GF-D8 (cell line): ENCODE data around the gene ZBTB48.

ENCODE experiments used
- DNase-seq: peaks from one replicate; lab custom pipeline; 2025; lab: John Stamatoyannopoulos, UW

Gene ZBTB48

GRCh38 chr1:6574025-6574620 lies 5.7 kb upstream of the ZBTB48 start:
- DNase-seq = no peak

GRCh38 chr1:6574818-6575217 lies 5.0 kb upstream of the ZBTB48 start:
- no peak for DNase-seq

GRCh38 chr1:6577831-6578525 lies 1.8 kb upstream of the ZBTB48 start:
- DNase-seq = no peak

- peak; percentile 27 for DNase-seq
These were observed 995 bp upstream of the ZBTB48 start for GRCh38 chr1:6578624-6579373.

GRCh38 chr1:6580119-6580592 lies 362 bp downstream of the ZBTB48 start:
- no peak for DNase-seq

GRCh38 chr1:6580593-6581409 lies 1.0 kb downstream of the ZBTB48 start:
- peak; percentile 74 for DNase-seq

GRCh38 chr1:6581561-6582305 lies 1.9 kb downstream of the ZBTB48 start:
- DNase-seq = peak; percentile 78

- DNase-seq = no peak
These were observed 2.6 kb downstream of the ZBTB48 start for GRCh38 chr1:6582370-6582769.

- no peak for DNase-seq
These were observed 4.6 kb downstream of the ZBTB48 start for GRCh38 chr1:6584126-6585080.

- DNase-seq = no peak
These were observed 5.4 kb downstream of the ZBTB48 start for GRCh38 chr1:6585081-6585722.

- no peak for DNase-seq
These were observed 6.0 kb downstream of the ZBTB48 start for GRCh38 chr1:6585841-6586240.

GRCh38 chr1:6586404-6586816 lies 6.6 kb downstream of the ZBTB48 start:
- DNase-seq = no peak

- no peak for DNase-seq
These were observed 7.6 kb downstream of the ZBTB48 start for GRCh38 chr1:6587261-6588005.

GRCh38 chr1:6588128-6588892 lies 8.5 kb downstream of the ZBTB48 start:
- DNase-seq = no peak

GRCh38 chr1:6588893-6589520 lies 9.2 kb downstream of the ZBTB48 start:
- DNase-seq = peak; percentile 19

GRCh38 chr1:6590046-6590445 lies 10.3 kb downstream of the ZBTB48 start:
- no peak for DNase-seq

- DNase-seq = peak; percentile 49
These were observed 11.4 kb downstream of the ZBTB48 start for GRCh38 chr1:6591222-6591621.

GRCh38 chr1:6591644-6592043 lies 11.8 kb downstream of the ZBTB48 start:
- DNase-seq = no peak
